ENCODE measurements around the gene KCNRG. TPM values are rescaled to one million over a fixed set of nuclear protein-coding genes. Genes with fewer than 3 reads are reported as not detected.
"Not testable (repeated sequence)": the region's sequence is repeated elsewhere in the genome, so short reads cannot be mapped to it uniquely, and the experiment has no call there.

Gene KCNRG
- total RNA-seq, 2 experiments from 2014 or later = 0.44 to 0.86 TPM

DNA sequence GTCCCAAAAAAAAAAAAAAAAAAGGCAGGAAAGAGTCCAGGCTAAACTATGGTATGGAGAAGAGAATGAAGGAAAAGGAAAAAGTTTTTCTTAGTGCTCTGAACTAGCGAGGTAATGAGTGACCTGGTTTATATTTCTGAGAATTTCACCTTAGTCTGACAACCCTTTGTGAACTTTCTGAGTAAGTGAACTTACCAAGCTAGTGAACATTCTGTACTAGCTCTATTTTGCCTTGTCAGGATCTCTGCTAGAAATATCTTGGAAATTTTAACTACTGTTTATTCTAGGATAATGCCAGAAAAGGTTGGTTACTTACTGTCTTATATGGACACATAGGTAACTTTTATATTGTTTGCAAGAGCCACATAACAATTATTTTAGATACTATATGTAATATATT, 14.0 kb upstream of the KCNRG start:
- POLR2A ChIA-PET = no interaction called here
- CTCF ChIA-PET = no interaction called here

DNA sequence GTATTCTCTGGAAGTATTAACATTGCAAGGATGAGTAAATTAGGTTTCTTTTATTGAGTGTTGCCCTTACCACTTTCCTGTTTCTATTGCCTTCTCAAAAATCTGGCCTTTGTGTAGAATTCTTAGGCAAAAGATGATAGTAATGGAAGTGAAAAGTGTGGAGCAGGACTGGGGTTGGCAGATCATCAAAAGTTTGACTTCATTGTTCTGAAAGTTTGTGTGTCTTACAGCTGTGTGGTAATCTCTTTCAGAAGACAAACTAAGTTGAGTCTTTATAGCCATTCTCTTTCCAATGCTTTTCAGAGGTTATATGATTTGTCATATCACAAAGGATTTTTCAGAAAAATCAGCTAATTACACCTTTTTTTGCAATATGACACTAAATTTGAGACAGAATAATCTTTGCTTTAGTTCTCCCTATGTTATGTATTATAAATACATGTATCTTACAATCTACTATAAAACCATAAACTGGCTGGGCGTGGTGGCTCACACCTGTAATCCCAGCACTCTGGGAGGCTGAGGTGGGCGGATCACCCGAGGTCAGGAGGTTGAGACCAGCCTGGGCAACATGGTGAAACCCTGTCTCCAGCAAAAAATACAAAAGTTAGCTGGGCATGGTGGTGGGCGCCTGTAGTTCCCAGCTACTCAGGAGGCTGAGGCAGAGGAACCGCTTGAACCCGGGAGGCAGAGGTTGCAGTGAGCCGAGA, 8.7 kb upstream of the KCNRG start:
- POLR2A ChIA-PET = no interaction called here
- CTCF ChIA-PET = interaction anchor here (0.7 to 0.9 kb wide), 3 partner anchors 9 to 314 kb away, joined by 3 to 4 read pairs (median 3); partner anchors contain the start of gene KCNRG

DNA sequence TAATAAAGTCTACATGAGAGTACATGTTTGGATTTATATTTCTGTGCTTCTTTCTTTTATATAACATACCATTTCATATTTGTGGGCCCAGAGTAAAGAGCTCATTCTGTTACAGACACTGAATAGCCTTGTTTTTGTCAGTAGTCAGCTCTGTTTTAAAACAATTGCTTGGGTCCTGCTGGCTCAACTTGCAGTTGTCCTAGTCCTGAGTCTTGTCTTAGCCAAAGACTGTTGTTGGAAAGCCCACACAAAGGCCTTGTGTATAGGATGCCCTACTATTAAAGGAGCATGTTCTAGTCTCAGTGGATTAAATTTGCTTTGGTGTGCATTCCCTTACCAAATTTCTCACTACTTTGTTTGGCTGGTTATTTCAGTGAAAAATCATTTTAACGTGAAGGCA, 3.8 kb upstream of the KCNRG start:
- ChIA-PET POLR2A (interaction anchor here (1.2 kb wide), 1 partner anchor 14 kb away, joined by 4 read pairs; no protein-coding TSS in a partner anchor), CTCF (interaction anchor here (1.9 kb wide), 1 partner anchor 14 kb away, joined by 7 read pairs; the partner anchor contains the start of gene TRIM13)

DNA sequence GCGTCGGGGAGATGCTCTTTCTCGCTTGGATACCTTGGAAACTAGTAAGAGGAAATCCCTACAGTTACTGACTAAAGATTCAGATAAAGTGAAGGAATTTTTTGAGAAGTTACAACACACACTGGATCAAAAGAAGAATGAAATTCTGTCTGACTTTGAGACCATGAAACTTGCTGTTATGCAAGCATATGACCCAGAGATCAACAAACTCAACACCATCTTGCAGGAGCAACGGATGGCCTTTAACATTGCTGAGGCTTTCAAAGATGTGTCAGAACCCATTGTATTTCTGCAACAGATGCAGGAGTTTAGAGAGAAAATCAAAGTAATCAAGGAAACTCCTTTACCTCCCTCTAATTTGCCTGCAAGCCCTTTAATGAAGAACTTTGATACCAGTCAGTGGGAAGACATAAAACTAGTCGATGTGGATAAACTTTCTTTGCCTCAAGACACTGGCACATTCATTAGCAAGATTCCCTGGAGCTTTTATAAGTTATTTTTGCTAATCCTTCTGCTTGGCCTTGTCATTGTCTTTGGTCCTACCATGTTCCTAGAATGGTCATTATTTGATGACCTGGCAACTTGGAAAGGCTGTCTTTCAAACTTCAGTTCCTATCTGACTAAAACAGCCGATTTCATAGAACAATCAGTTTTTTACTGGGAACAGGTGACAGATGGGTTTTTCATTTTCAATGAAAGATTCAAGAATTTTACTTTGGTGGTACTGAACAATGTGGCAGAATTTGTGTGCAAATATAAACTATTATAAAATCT, 2.7 kb upstream of the KCNRG start:
- CTCF ChIA-PET = interaction anchor here (1.9 kb wide), 1 partner anchor 15 kb away, joined by 7 read pairs; the partner anchor contains the start of gene TRIM13
- POLR2A ChIA-PET = interaction anchor here (0.5 kb wide), 1 partner anchor 44 kb away, joined by 3 read pairs; no protein-coding TSS in a partner anchor

DNA sequence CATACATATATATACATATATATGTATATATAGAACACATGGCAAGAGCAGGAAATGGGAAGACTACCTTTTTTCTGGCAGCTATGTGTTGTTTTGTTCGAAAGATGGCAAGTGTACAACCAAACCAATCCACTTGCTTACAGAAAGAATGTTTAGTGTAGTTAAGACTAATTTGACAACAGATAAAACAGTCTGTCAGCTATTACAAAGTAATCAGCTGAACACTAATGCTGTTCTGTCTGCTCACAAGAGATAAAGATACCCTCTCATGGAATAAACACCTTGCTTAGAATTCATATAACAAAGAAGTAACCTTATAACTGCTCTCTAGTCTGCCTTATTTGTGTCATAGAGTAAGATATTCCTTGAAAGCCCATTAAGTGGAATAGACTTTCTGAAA, 858 bp upstream of the KCNRG start:
- POLR2A ChIA-PET = no interaction called here

DNA sequence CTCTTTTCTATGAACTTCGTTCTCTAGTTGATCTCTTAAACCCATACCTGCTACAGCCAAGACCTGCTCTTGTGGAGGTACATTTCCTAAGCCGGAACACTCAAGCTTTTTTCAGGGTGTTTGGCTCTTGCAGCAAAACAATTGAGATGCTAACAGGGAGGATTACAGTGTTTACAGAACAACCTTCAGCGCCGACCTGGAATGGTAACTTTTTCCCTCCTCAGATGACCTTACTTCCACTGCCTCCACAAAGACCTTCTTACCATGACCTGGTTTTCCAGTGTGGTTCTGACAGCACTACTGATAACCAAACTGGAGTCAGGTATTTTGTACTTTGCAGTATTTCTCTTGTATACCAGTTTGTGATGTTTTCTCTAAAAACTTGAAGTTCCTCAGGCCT, 506 bp downstream of the KCNRG start:
- POLR2A ChIA-PET = no interaction called here
- CTCF ChIA-PET = interaction anchor here (0.7 kb wide), 1 partner anchor 9 kb away, joined by 3 read pairs; no protein-coding TSS in a partner anchor

More for the DNA sequence above, 858 bp upstream of the KCNRG start:
- CTCF ChIA-PET = no interaction called here

DNA sequence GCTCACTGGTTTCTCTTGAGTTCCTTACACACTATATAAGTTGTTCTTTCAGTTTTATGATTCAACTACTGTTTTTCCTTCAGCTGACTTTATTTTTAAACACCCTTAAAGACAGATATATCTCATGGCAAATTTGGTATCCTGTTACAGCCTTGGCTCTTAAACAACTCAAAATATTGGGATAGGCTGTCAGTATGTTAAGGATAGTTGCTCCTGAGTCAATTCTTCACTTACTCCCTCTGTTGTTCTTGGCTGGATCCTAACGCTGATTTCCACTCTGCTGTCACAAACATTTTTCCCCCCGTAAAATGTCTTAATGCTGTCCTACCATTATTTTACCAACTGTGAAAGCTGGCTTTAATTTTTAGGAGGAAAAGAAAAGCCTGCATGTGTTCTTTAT, 1.2 kb downstream of the KCNRG start:
- CTCF ChIA-PET = no interaction called here
- POLR2A ChIA-PET = no interaction called here

DNA sequence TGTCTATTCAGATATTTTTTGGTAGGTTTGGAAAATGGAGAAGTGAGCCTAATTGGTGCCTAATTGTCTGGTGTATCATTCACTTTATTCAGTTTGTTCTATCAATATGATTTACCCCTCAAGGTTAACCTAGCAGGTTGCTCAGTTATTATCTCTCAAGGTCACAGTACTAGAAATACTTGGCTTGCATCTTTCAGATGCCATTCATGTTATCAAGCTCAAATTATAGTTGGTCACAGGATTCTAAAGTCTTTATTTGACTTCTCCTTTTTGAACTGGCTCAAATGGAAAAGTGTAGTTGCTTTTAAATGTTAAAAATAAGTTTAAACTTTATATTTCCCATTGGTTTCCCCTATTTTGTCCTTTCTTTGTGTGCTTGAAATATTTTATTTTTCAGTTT, 2.6 kb downstream of the KCNRG start:
- CTCF ChIA-PET = interaction anchor here (2.0 kb wide), 1 partner anchor 21 kb away, joined by 6 read pairs; the partner anchor contains the start of gene TRIM13
- POLR2A ChIA-PET = no interaction called here

DNA sequence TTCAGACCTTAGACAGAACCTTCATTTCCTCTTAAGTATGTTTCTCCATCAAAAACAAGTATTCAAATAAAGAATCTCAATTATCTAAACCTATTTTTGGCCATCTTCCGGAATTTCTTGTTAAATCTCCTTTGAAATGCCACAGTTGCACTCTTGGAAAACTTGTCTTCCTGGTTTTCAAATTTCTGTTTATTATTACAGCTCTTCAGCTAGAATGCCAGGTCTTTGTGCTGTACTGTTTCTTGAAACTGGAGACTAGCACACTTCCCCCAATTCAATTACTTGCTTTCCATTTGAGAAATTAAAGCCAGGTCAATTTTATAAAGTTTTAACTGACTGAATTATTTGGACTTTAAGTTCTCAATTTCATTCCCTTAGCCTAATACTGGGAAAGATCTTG, 10.2 kb downstream of the KCNRG start:
- CTCF ChIA-PET = no interaction called here
- POLR2A ChIA-PET = no interaction called here

DNA sequence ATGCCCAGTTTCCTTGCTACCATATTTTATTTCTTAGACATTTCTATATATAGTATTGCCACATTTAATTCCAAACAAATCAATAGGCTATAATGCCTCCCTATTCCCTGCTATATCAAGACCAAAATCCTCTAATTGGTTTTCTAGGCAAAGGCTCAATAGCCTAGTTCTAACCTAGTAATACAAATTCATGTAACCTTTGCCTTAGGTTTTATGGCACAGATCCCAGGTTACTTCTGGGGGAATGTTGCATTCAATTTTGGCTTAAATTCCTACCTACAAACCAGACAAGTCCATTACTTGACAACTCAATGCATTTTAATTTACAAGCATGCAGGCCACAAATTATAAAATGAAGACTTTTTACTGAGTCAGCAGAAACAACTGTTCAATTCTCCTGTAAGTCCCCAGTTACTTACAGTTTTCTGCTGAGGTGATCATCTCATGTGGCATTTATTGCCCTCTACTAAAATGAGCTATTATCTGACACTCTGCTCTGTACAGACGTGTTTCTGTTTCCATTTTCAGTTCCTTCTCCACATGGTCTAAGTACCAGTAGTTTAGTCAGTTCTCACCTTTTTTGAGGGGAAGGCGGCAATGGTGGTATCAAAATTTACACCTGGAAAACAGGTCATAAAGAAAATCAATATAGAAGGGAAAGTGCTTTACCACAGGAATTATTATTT, 11.7 kb downstream of the KCNRG start:
- CTCF ChIA-PET = no interaction called here
- POLR2A ChIA-PET = interaction anchor here (0.5 kb wide), 1 partner anchor 420 kb away, joined by 15 read pairs; no protein-coding TSS in a partner anchor

DNA sequence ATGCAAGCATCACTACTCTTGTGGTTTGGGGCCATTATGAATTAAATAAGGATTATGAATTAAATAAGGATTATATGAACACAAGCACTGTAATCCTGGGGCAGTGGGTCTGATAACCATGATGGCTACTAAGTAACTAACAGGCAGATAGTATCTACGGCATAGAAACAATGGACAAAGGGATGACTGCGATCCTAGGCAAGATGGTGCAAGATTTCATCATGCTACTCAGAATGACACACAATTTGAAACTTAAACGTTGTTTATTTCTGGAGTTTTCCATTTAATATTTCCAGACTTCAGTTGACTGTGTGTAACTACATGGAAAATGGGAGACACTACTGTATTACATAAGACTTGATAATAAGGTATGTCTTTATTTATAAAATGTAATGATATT, 15.1 kb downstream of the KCNRG start:
- ChIA-PET CTCF (no interaction called here), POLR2A (no interaction called here)

DNA sequence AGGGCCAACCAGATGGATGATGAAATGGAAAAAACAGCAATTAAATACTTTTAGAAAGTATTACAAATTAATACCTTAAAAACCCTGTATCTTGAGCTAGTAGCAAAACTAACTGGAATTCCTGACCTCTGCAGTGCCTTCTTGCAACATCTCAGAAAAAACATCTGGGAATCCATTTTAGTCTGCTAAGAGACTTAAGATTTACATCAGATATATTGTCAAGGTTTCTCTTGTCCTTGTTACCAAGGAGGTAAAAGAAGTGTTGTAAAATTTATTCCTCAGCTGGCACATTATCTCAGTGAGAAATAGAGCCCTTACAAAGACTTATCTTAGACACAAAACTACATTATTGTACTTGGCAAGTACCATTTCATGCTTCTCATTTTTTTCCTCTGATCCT, 18.5 kb downstream of the KCNRG start:
- ChIA-PET POLR2A (no interaction called here), CTCF (no interaction called here)

DNA sequence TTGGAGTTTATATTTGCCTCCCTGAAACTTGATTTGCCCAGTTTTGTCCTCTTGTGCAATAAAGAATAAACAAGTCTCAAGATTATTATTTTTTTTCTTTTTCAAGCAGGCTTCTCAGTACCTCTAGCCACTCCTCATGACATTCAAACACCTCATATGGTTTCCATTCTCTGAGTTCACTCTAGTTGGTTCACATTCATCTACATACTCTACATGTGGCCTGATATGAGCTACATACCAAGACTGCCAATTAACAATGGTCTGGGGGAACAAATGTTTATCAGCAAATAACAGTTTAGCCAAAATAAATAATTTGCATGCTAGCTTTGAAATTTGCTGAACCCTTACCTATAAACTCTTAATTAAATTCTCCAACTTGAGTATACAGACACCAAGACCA, 22.5 kb downstream of the KCNRG start:
- CTCF ChIA-PET = no interaction called here
- POLR2A ChIA-PET = no interaction called here

DNA sequence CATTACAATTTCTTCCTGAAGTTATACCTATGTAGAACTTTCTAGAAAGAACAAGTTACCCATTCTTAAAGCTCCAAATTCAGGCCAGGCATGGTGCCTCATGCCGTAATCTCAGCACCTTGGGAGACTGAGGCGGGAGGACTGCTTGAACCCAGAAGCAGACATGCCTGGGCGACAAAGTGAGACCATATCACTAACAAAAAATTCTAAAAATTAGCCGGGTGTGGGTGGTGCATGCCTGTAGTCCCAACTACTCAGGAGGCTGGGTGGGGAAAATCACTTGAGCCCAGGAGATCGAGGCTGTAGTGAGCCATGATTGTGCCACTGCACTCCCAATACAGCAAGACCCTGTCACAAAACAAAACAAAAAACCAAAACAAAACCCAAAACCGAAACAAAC, 23.0 kb downstream of the KCNRG start:
- POLR2A ChIA-PET = no interaction called here
- CTCF ChIA-PET = no interaction called here

DNA sequence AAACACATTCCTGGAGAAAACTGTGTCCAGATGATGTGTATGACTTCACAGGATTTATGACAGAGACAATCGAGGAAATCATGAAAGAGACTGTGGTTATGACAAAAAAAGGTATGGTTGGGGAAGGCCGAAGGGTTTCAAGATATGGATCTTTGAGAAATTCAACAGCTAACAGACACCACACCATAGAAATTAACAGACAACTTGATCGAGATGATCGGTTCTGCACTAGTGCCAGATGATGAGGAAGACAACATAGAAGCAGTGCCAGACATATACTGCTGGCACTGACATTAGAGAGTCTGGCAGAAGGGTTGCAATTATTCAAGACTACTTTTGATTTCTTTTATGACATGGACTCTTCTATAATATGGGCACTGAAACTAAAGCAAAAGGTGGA, 37.2 kb downstream of the KCNRG start:
- POLR2A ChIA-PET = no interaction called here
- CTCF ChIA-PET = no interaction called here

DNA sequence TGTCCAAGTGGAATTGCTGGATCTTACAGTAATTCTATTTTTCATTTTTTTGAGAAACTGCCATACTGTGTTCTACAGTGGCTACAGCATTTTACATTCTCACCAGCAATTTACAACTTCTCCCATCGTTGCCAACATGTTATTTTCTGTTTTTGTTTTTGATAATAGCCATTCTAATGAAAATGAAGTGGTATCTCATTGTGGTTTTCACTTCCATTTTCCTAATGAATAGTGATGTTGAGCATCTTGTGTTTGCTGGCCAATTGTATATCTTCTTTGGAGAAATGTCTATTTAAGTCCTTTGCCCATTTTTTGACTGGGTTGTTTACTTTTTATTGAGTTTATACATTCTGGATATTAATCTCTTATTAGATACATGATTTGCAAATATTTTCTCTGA, 38.6 kb downstream of the KCNRG start:
- ChIA-PET CTCF (no interaction called here), POLR2A (no interaction called here)

DNA sequence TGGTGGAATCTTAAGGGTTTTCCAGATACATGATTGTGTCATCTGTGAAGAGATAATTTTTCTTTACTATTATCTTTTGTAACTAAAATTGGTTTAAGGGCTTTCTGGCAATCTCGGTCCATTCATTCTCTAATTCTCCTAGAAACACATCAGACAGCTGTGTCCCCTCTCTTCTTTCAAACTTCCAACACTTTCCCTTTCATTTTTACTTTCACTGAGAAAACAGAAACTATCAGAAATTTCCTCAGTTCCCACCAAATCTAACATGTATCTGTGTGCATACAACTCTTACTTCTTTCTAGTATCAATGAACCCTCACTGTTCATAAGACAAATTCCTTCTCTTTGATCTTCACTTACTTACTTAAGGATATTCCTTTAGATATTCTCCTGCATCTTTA, 40.2 kb downstream of the KCNRG start:
- CTCF ChIA-PET = no interaction called here
- POLR2A ChIA-PET = no interaction called here

DNA sequence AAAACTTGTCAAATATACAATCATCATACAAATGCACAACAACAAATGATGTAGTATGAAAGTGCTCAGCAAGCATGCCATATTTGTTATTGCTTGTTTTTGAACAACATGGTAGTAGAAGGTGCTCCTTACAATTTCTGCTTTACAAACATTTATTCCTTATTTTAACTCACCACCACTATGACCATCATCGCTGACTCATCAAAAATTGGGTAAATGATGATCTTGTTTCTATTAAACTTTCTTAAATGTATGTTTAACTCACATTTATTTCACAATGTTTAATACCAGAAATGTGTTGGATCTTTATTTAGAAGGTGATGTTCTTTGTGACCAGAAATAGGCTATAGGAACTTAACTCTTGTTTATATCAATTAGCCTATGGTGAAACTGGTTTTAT, 45.5 kb downstream of the KCNRG start:
- CTCF ChIA-PET = no interaction called here
- POLR2A ChIA-PET = interaction anchor here (0.6 kb wide), 1 partner anchor 254 kb away, joined by 3 read pairs; no protein-coding TSS in a partner anchor

DNA sequence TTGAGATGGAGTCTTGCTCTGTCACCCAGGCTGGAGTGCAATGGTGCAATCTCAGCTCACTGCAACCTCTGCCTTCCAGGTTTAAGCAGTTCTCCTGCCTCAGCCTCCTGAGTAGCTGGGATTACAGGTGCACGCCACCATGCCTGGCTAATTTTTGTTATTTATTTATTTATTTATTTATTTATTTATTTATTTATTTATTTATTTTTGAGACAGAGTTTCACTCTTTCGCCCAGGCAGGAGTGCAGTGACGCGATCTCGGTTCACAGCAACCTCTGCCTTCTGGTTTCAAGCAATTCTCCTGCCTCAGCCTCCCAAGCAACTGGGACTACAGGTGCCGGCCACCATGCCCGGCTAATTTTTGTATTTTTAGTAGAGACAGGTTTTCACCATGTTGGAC, 47.1 kb downstream of the KCNRG start:
- POLR2A ChIA-PET, CTCF ChIA-PET: not testable (repeated sequence)

DNA sequence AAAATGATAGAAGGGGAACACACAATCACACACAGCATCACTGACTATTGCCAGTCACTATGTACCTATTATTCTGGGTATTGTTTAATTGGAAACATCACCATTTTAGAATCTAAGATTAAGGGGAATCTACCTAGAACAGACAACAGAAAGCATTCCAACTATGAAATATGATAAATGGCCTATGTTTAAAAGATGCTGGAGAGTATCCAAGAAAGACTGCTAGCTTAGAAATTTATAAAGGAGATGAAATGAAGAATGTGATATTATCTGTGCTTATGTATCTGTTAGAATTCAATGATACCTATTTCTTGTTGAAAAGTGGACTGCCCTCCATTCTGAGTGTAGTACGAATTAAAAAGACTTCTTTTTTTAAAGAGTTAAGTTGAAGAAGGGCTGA, 50.5 kb downstream of the KCNRG start:
- ChIA-PET CTCF (interaction anchor here (1.2 kb wide), 1 partner anchor 442 kb away, joined by 3 read pairs; no protein-coding TSS in a partner anchor), POLR2A (no interaction called here)

DNA sequence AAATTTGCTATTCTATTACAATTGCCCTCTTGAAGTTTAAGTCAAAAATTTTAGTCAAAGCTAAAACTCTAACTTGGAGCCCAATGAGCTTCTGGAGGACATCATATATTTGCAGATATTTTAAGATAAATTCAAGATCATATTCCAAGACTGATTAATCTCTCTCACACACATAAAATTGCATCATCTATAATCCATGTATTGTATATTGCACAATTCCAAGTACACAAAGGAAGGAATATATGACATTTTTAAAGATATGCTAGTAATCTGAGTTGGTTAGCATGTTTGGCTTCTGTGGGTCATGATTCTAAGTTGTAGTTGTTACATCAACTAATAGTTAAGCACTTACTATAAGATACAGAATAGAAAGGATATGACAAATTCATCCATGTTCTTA, 53.3 kb downstream of the KCNRG start:
- POLR2A ChIA-PET = no interaction called here
- CTCF ChIA-PET = no interaction called here
